Nucleus accumbens (tissue), 56 donors: Measurements from ENCODE around the gene PLSCR2.
"Not testable (repeated sequence)": the region's sequence is repeated elsewhere in the genome, so short reads cannot be mapped to it uniquely, and the experiment has no call there.

Experiments
- DNase-seq, 56 donors: peaks; one replicate each; lab custom pipeline; 2025; lab: John Stamatoyannopoulos, UW

PLSCR2 gene

GRCh38 chr3:146431240-146431639, 38.1 kb downstream of the PLSCR2 start:
- no peak for DNase-seq

- no peak for DNase-seq
Observed at GRCh38 chr3:146425341-146425740, 44.0 kb downstream of the PLSCR2 start.

- no peak for DNase-seq
Observed at GRCh38 chr3:146421819-146422759, 47.3 kb downstream of the PLSCR2 start.

GRCh38 chr3:146416366-146416765, 53.0 kb downstream of the PLSCR2 start:
- no peak for DNase-seq

- no peak for DNase-seq
Observed at GRCh38 chr3:146414010-146414409, 55.4 kb downstream of the PLSCR2 start.

- DNase-seq = not testable (repeated sequence)
Observed at GRCh38 chr3:146412711-146413110, 56.6 kb downstream of the PLSCR2 start.

- DNase-seq = no peak
Observed at GRCh38 chr3:146407956-146408355, 61.4 kb downstream of the PLSCR2 start.

GRCh38 chr3:146404436-146404835, 64.9 kb downstream of the PLSCR2 start:
- DNase-seq = no peak

- no peak for DNase-seq
Observed at GRCh38 chr3:146403792-146404191, 65.6 kb downstream of the PLSCR2 start.

GRCh38 chr3:146396792-146397191, 72.6 kb downstream of the PLSCR2 start:
- no peak for DNase-seq

GRCh38 chr3:146395164-146395563, 74.2 kb downstream of the PLSCR2 start:
- no peak for DNase-seq

GRCh38 chr3:146390957-146391356, 78.4 kb downstream of the PLSCR2 start:
- no peak for DNase-seq

- DNase-seq = no peak
Observed at GRCh38 chr3:146390006-146390772, 79.2 kb downstream of the PLSCR2 start.

- no peak for DNase-seq
Observed at GRCh38 chr3:146387566-146387965, 81.8 kb downstream of the PLSCR2 start.

- no peak for DNase-seq
Observed at GRCh38 chr3:146386936-146387335, 82.4 kb downstream of the PLSCR2 start.

- no peak for DNase-seq
Observed at GRCh38 chr3:146384786-146385185, 84.6 kb downstream of the PLSCR2 start.
